ENCODE measurements around the gene GNA14.

DNA sequence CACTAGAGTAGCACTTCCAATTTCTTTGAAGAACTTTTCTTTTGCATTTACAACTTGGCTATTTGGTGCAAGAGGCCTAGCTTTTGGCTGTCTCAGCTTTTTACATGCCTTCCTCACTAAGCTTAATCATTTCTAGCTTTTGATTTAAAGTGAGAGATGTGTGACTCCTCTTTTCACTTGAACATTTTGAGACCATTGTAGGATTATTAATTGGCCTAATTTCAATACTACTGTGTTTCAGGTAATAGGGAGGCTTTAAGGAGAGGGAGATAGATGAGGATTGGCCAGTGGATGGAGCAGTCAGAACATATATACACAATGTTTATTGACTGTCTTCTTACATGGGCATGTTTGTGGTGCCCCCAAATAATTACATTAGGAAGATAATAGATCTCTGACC, 161.7 kb downstream of the GNA14 start:
- TF ChIP-seq CTCF (conservative IDR thresholded peaks at IDR 0.05 in 1 of 2, IDR thresholded peaks at IDR 0.05 in 1 of 2; ENCODE audit: extremely low read depth in 1 of 2, insufficient read depth in 1 of 2, low read depth in 1 of 2, low read length in 2 of 2) (no peak), EZH2 (IDR thresholded peaks at IDR 0.05; ENCODE audit: borderline replicate concordance, low read length) (no peak)
